ENCODE measurements around the gene LRRC38. TPM values are rescaled to one million over a fixed set of nuclear protein-coding genes. Genes with fewer than 3 reads are reported as not detected.

The LRRC38 gene
- total RNA-seq, 1 donor from 2014 or later: not detected

DNA sequence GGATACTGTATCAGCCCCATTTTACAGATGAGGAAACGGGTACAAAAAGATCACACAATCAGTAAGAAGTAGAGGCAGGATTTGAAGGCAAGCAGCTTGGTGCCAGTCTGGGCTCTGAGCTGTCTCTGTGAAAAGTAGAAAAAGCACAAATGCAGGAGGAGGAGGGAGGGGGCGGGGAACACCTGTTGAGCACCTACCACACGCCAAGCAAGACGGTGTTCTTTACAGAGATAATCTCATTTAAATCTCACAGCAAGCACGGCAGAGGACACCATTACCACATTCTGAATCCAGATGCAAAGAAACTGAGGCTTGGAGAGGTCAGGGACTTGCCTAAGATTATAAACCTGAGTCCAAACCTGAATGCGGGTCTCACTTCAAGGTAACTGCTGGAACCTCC is 3.3 kb downstream of the LRRC38 start:
- Mint-ChIP-seq H3K4me1 (peaks cover 5% of the 10 kb centered on the region), H3K9me3 (no peaks in the 10 kb centered on the region), H3K27ac (ENCODE audit: unreplicated experiment) (no peak overlapping the region), H3K4me3 (no peak overlapping the region), H3K36me3 (ENCODE audit: low read depth) (no peaks in the 10 kb centered on the region), H3K27me3 (ENCODE audit: low read depth) (peaks cover 75% of the 10 kb centered on the region)
- no peak for DNase-seq (ENCODE audit: low read depth, low spot score)
- TF ChIP-seq, protein P1, sequence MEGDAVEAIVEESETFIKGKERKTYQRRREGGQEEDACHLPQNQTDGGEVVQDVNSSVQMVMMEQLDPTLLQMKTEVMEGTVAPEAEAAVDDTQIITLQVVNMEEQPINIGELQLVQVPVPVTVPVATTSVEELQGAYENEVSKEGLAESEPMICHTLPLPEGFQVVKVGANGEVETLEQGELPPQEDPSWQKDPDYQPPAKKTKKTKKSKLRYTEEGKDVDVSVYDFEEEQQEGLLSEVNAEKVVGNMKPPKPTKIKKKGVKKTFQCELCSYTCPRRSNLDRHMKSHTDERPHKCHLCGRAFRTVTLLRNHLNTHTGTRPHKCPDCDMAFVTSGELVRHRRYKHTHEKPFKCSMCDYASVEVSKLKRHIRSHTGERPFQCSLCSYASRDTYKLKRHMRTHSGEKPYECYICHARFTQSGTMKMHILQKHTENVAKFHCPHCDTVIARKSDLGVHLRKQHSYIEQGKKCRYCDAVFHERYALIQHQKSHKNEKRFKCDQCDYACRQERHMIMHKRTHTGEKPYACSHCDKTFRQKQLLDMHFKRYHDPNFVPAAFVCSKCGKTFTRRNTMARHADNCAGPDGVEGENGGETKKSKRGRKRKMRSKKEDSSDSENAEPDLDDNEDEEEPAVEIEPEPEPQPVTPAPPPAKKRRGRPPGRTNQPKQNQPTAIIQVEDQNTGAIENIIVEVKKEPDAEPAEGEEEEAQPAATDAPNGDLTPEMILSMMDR (conservative IDR thresholded peaks at IDR 0.05): no peak

DNA sequence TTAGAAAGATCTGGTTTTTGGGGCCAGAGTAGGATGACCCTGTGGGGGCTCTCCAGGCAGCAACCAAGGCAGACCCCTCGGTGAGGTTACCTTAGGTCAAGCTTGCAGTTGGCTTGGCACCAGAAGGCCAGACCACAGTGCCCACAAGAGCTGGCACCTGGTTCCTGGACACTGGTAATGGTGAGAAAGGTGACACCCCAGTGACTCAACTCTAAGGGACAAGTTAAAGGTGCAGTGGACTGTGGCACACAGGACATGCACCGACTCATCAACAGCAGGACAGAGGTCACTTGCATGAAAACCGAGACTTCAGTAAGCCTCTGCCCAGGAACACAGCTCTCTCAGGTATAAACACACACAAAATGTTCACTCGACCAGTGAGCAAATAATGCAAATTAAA is 6.7 kb downstream of the LRRC38 start:
- H3K27me3 Mint-ChIP-seq (ENCODE audit: low read depth): peaks cover 51% of the 10 kb centered on the region
- no peak overlapping the region for H3K4me3 Mint-ChIP-seq
- H3K27ac Mint-ChIP-seq (ENCODE audit: unreplicated experiment): no peak overlapping the region
- TF ChIP-seq, protein P1 (conservative IDR thresholded peaks at IDR 0.05): no peak
- no peak for DNase-seq (ENCODE audit: low read depth, low spot score)
- H3K9me3 Mint-ChIP-seq: no peaks in the 10 kb centered on the region
- H3K4me1 Mint-ChIP-seq: peaks cover 3% of the 10 kb centered on the region
- no peaks in the 10 kb centered on the region for H3K36me3 Mint-ChIP-seq (ENCODE audit: low read depth)

DNA sequence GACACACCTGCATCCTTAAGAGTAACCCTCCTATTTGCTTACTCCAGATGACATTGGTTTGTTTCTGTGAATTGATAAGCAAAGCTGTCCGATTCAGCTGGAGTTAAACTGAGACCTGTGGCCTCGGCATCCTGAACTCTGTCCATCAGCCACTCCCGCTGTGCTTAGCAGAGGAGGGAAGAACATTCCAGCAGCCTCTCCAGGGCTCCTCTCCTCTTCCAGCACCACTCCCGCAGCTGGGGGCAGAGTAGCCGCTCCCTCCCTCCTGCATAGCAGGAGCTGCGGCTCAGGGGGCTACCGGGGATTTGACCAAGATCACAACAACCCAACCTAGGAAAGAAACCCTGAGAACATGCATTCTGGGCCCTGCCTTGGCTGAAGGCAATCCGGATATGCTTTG is 8.8 kb downstream of the LRRC38 start:
- H3K27ac Mint-ChIP-seq (ENCODE audit: unreplicated experiment): no peak overlapping the region
- H3K27me3 Mint-ChIP-seq (ENCODE audit: low read depth): peaks cover 37% of the 10 kb centered on the region
- TF ChIP-seq, protein P1 (conservative IDR thresholded peaks at IDR 0.05): no peak
- no peaks in the 10 kb centered on the region for H3K9me3 Mint-ChIP-seq
- H3K4me1 Mint-ChIP-seq: peaks cover 3% of the 10 kb centered on the region
- H3K36me3 Mint-ChIP-seq (ENCODE audit: low read depth): no peaks in the 10 kb centered on the region
- no peak overlapping the region for H3K4me3 Mint-ChIP-seq
- DNase-seq (ENCODE audit: low read depth, low spot score): no peak

DNA sequence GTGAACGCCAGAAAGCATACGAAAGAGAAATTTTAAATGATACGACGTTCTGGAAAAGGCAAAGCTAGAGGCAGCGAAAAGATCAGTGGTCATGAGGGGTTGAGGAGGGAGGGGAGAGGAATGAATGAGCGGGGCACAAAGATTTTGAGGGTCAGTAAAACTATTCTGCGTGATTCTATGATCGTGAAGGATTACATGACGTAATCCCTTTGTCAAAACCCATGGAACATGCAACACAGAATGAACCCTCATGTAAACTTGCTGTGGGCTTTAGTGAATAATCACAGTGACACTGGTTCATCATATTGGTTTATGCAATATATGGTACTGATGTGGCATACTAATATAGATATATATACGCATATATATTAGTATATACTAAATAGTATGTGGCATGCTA is 13.0 kb downstream of the LRRC38 start:
- no peaks in the 10 kb centered on the region for H3K9me3 Mint-ChIP-seq
- DNase-seq (ENCODE audit: low read depth, low spot score): no peak
- no peaks in the 10 kb centered on the region for H3K36me3 Mint-ChIP-seq (ENCODE audit: low read depth)
- H3K4me1 Mint-ChIP-seq: peaks cover 3% of the 10 kb centered on the region
- peaks cover 20% of the 10 kb centered on the region for H3K27me3 Mint-ChIP-seq (ENCODE audit: low read depth)
- H3K27ac Mint-ChIP-seq (ENCODE audit: unreplicated experiment): no peak overlapping the region
- no peak overlapping the region for H3K4me3 Mint-ChIP-seq
- TF ChIP-seq, protein P1 (conservative IDR thresholded peaks at IDR 0.05): no peak

DNA sequence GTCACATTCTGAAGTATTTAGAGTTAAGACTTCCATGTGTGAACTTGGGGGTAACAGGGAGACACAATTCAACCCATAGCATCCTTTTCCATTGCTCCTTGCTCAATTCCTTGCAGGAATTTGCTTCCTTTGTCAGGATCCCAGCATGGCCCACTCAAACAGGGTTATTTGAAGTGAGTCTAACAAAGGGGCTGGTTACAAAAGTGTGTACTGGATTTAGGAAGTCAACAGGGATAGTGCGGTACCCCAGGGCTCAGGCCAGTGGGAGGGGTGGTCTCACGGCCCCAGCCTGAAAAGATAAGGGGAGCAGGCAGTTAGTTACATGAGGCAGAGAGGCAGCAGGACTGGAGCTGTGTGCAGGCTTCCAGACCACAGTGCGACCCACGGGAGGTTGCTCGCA is 14.4 kb downstream of the LRRC38 start:
- no peak overlapping the region for H3K4me3 Mint-ChIP-seq
- no peaks in the 10 kb centered on the region for H3K9me3 Mint-ChIP-seq
- H3K36me3 Mint-ChIP-seq (ENCODE audit: low read depth): no peaks in the 10 kb centered on the region
- DNase-seq (ENCODE audit: low read depth, low spot score): no peak
- no peak overlapping the region for H3K27ac Mint-ChIP-seq (ENCODE audit: unreplicated experiment)
- TF ChIP-seq, protein P1 (conservative IDR thresholded peaks at IDR 0.05): no peak
- H3K27me3 Mint-ChIP-seq (ENCODE audit: low read depth): peaks cover 14% of the 10 kb centered on the region
- H3K4me1 Mint-ChIP-seq: peaks cover 3% of the 10 kb centered on the region

DNA sequence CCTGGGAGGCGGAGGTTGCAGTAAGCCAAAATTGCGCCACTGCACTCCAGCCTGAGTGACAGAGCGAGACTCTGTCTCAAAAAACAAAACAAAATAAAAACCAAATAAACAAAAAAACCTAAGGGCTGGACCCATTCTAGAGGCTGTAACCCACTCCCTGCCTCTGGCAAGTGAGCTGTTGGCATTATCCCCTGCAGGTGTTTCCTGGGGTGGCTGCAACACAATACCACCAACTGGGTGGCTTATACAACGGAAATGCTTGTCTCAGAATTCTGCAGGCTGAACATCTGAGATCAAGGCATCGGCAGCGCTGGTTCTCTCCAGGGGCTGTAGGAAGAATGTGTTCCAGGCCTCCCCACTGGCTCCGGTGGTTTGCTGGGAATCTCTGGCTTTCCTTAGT is 15.2 kb downstream of the LRRC38 start:
- H3K4me1 Mint-ChIP-seq: no peaks in the 10 kb centered on the region
- no peak overlapping the region for H3K27ac Mint-ChIP-seq (ENCODE audit: unreplicated experiment)
- DNase-seq (ENCODE audit: low read depth, low spot score): no peak

More for the DNA sequence above, 15.2 kb downstream of the LRRC38 start:
- Mint-ChIP-seq H3K9me3 (no peaks in the 10 kb centered on the region), H3K4me3 (no peak overlapping the region), H3K27me3 (ENCODE audit: low read depth) (peaks cover 11% of the 10 kb centered on the region), H3K36me3 (ENCODE audit: low read depth) (no peaks in the 10 kb centered on the region)
- TF ChIP-seq, protein P1 (conservative IDR thresholded peaks at IDR 0.05): no peak
